Measurements from ENCODE around the gene STARD13. TPM values are rescaled to one million over a fixed set of nuclear protein-coding genes. Genes with fewer than 3 reads are reported as not detected.

The STARD13 gene
- total RNA-seq, 1 experiment from 2014 or later = 2.1 TPM

GRCh38 chr13:33092073-33092987, 193.2 kb downstream of the STARD13 start:
- Histone ChIP-seq H4K91ac (ENCODE audit: insufficient read length, low read depth, low read length) (no peak overlapping the region), H4K5ac (ENCODE audit: insufficient read length, low read depth, low read length) (no peak overlapping the region), H3K79me2 (ENCODE audit: insufficient read depth, low read length) (no peaks in the 10 kb centered on the region), H3K4me1 (ENCODE audit: insufficient read depth, low read length) (peaks cover 11% of the 10 kb centered on the region; the same call in 1 of the 2 replicates), H2BK12ac (ENCODE audit: insufficient read length, low read depth, low read length) (peak overlapping the region; percentile 23), H2BK15ac (ENCODE audit: low read depth, low read length) (no peak overlapping the region), H2AK5ac (ENCODE audit: insufficient read length, low read length) (no peak overlapping the region), H3K23me2 (ENCODE audit: insufficient read length, low read depth, low read length, poor library complexity, severe bottlenecking) (no peaks in the 10 kb centered on the region), H3K27me3 (ENCODE audit: insufficient read depth, low read length) (no peaks in the 10 kb centered on the region), H3K79me1 (ENCODE audit: insufficient read depth, low read depth, low read length, poor library complexity, severe bottlenecking) (no peaks in the 10 kb centered on the region), H2BK120ac (ENCODE audit: low read depth, low read length, poor library complexity, severe bottlenecking) (no peak overlapping the region), H2BK20ac (ENCODE audit: low read depth, low read length, poor library complexity, severe bottlenecking) (no peak overlapping the region), H3K9ac (ENCODE audit: extremely low read depth, insufficient read length, low read length) (no peak overlapping the region), H3K14ac (ENCODE audit: insufficient read depth, low read length) (no peak overlapping the region), H4K20me1 (ENCODE audit: control insufficient read depth, insufficient read depth, insufficient read length) (no peaks in the 10 kb centered on the region), H3K9me3 (ENCODE audit: control insufficient read depth, low read depth, low read length) (no peaks in the 10 kb centered on the region), H3K56ac (ENCODE audit: insufficient read length, low read depth, low read length) (no peak overlapping the region), H4K8ac (replicated peaks; ENCODE audit: insufficient read length, low read depth, low read length) (no peak overlapping the region), H2BK5ac (ENCODE audit: insufficient read length, low read length) (no peak overlapping the region), H2AFZ (ENCODE audit: low read length) (no peak overlapping the region), H3K27ac (ENCODE audit: insufficient read length, low read depth, low read length) (no peak overlapping the region), H3K4ac (ENCODE audit: low read depth, low read length) (no peak overlapping the region), H3K23ac (ENCODE audit: insufficient read length, low read depth, low read length) (no peak overlapping the region), H3T11ph (ENCODE audit: low read length) (no peak overlapping the region), H3K18ac (ENCODE audit: insufficient read length, low read depth, low read length) (no peak overlapping the region), H3K4me2 (ENCODE audit: insufficient read depth, insufficient read length, low read length) (no peak overlapping the region)
- Mint-ChIP-seq H3K4me3 (no peak overlapping the region; a peak in 2 of 5 replicates), H3K27me3 (ENCODE audit: low read depth) (no peaks in the 10 kb centered on the region; the same call in 1 of the 2 replicates), H3K36me3 (ENCODE audit: insufficient read depth in 1 of 3, low read depth in 3 of 3) (no peaks in the 10 kb centered on the region), H3K27ac (peak overlapping the region in 1 of 3 experiments; percentile 9; a peak in 3 of 7 replicates), H3K9me3 (no peaks in the 10 kb centered on the region), H3K4me1 (peaks cover 25 to 28% of the 10 kb centered on the region in 2 experiments)
- WGBS (ENCODE audit: extremely low coverage, insufficient read length, low lambda C conversion rate) = no CpG with 5 or more reads among the region's 11 CpGs
- DNase-seq = no peak
- TF ChIP-seq, protein P1, sequence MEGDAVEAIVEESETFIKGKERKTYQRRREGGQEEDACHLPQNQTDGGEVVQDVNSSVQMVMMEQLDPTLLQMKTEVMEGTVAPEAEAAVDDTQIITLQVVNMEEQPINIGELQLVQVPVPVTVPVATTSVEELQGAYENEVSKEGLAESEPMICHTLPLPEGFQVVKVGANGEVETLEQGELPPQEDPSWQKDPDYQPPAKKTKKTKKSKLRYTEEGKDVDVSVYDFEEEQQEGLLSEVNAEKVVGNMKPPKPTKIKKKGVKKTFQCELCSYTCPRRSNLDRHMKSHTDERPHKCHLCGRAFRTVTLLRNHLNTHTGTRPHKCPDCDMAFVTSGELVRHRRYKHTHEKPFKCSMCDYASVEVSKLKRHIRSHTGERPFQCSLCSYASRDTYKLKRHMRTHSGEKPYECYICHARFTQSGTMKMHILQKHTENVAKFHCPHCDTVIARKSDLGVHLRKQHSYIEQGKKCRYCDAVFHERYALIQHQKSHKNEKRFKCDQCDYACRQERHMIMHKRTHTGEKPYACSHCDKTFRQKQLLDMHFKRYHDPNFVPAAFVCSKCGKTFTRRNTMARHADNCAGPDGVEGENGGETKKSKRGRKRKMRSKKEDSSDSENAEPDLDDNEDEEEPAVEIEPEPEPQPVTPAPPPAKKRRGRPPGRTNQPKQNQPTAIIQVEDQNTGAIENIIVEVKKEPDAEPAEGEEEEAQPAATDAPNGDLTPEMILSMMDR (conservative IDR thresholded peaks at IDR 0.05) = no peak

Measured in H9 (cell line).